ENCODE measurements around the gene ADM5. TPM values are rescaled to one million over a fixed set of nuclear protein-coding genes. Genes with fewer than 3 reads are reported as not detected.

The ADM5 gene
- total RNA-seq, 1 donor from 2014 or later: 10.4 TPM

GRCh38 chr19:49656456-49657109 lies 32.8 kb upstream of the ADM5 start:
- H3K4me3 Mint-ChIP-seq: no peak overlapping the region
- H3K36me3 Mint-ChIP-seq: peaks cover 36% of the 10 kb centered on the region
- H3K27me3 Mint-ChIP-seq (ENCODE audit: low read depth): no peaks in the 10 kb centered on the region
- H3K4me1 Mint-ChIP-seq: no peaks in the 10 kb centered on the region
- H3K27ac Mint-ChIP-seq: no peak overlapping the region
- no peaks in the 10 kb centered on the region for H3K9me3 Mint-ChIP-seq
- no peak for DNase-seq (ENCODE audit: low spot score in 2 of 2, unreplicated experiment in 2 of 2)
- no peak for TF ChIP-seq CTCF (IDR thresholded peaks at IDR 0.05; ENCODE audit: unreplicated experiment)

GRCh38 chr19:49657493-49658138 lies 31.8 kb upstream of the ADM5 start:
- H3K9me3 Mint-ChIP-seq: no peaks in the 10 kb centered on the region
- H3K36me3 Mint-ChIP-seq: peaks cover 38% of the 10 kb centered on the region
- no peak overlapping the region for H3K27ac Mint-ChIP-seq
- H3K4me3 Mint-ChIP-seq: no peak overlapping the region
- DNase-seq (ENCODE audit: low spot score in 2 of 2, unreplicated experiment in 2 of 2): no peak
- H3K27me3 Mint-ChIP-seq (ENCODE audit: low read depth): no peaks in the 10 kb centered on the region
- TF ChIP-seq CTCF (IDR thresholded peaks at IDR 0.05; ENCODE audit: unreplicated experiment): no peak
- H3K4me1 Mint-ChIP-seq: peaks cover 1% of the 10 kb centered on the region

GRCh38 chr19:49658139-49658517 lies 31.3 kb upstream of the ADM5 start:
- H3K36me3 Mint-ChIP-seq: peaks cover 41% of the 10 kb centered on the region
- no peak for TF ChIP-seq CTCF (IDR thresholded peaks at IDR 0.05; ENCODE audit: unreplicated experiment)
- no peak overlapping the region for H3K4me3 Mint-ChIP-seq
- no peaks in the 10 kb centered on the region for H3K27me3 Mint-ChIP-seq (ENCODE audit: low read depth)
- no peak for DNase-seq (ENCODE audit: low spot score in 2 of 2, unreplicated experiment in 2 of 2)
- no peak overlapping the region for H3K27ac Mint-ChIP-seq
- no peaks in the 10 kb centered on the region for H3K9me3 Mint-ChIP-seq
- peaks cover 6% of the 10 kb centered on the region for H3K4me1 Mint-ChIP-seq

GRCh38 chr19:49658566-49659442 lies 30.6 kb upstream of the ADM5 start:
- no peak overlapping the region for H3K4me3 Mint-ChIP-seq
- TF ChIP-seq CTCF (IDR thresholded peaks at IDR 0.05; ENCODE audit: unreplicated experiment): no peak
- H3K27ac Mint-ChIP-seq: no peak overlapping the region
- no peak for DNase-seq (ENCODE audit: low spot score in 2 of 2, unreplicated experiment in 2 of 2)
- H3K27me3 Mint-ChIP-seq (ENCODE audit: low read depth): no peaks in the 10 kb centered on the region
- H3K36me3 Mint-ChIP-seq: peaks cover 41% of the 10 kb centered on the region
- no peaks in the 10 kb centered on the region for H3K9me3 Mint-ChIP-seq
- H3K4me1 Mint-ChIP-seq: peaks cover 8% of the 10 kb centered on the region

- Mint-ChIP-seq H3K27ac (no peak overlapping the region), H3K27me3 (ENCODE audit: low read depth) (no peaks in the 10 kb centered on the region), H3K9me3 (no peaks in the 10 kb centered on the region), H3K4me1 (peaks cover 22% of the 10 kb centered on the region), H3K36me3 (peaks cover 31% of the 10 kb centered on the region), H3K4me3 (no peak overlapping the region)
- no peak for TF ChIP-seq CTCF (IDR thresholded peaks at IDR 0.05; ENCODE audit: unreplicated experiment)
- DNase-seq (ENCODE audit: low spot score in 2 of 2, unreplicated experiment in 2 of 2): no peak
Measured at GRCh38 chr19:49660338-49660961, 28.9 kb upstream of the ADM5 start.
